GM21737 (cell line): ENCODE data around the gene GORAB.

ENCODE experiments used
- ATAC-seq: cut with Tn5 transposase; IDR thresholded peaks from one replicate; pipeline ENCODE4 v1.9.1; 2021; ENCODE audit warnings: mild to moderate bottlenecking, moderate library complexity; ENCODE audit not compliant: unreplicated experiment

Gene GORAB

GRCh38 chr1:170537798-170538503, 6.0 kb downstream of the GORAB start:
- no peak for ATAC-seq

GRCh38 chr1:170538687-170539086, 6.7 kb downstream of the GORAB start:
- ATAC-seq = no peak

GRCh38 chr1:170539154-170539553, 7.2 kb downstream of the GORAB start:
- ATAC-seq = no peak

- no peak for ATAC-seq
Measured at GRCh38 chr1:170544624-170545023, 12.7 kb downstream of the GORAB start.

- ATAC-seq = no peak
Measured at GRCh38 chr1:170545476-170545875, 13.5 kb downstream of the GORAB start.

- ATAC-seq = no peak
Measured at GRCh38 chr1:170547255-170547654, 15.3 kb downstream of the GORAB start.

- no peak for ATAC-seq
Measured at GRCh38 chr1:170548497-170548896, 16.5 kb downstream of the GORAB start.

GRCh38 chr1:170555370-170555769, 23.4 kb downstream of the GORAB start:
- no peak for ATAC-seq

- ATAC-seq = no peak
Measured at GRCh38 chr1:170556917-170557316, 25.0 kb downstream of the GORAB start.

GRCh38 chr1:170558731-170559130, 26.8 kb downstream of the GORAB start:
- ATAC-seq = no peak

- no peak for ATAC-seq
Measured at GRCh38 chr1:170559166-170559565, 27.2 kb downstream of the GORAB start.

- ATAC-seq = no peak
Measured at GRCh38 chr1:170560681-170561285, 28.8 kb downstream of the GORAB start.

- ATAC-seq = peak; percentile 59
Measured at GRCh38 chr1:170562646-170563338, 30.8 kb downstream of the GORAB start.

GRCh38 chr1:170567214-170567613, 35.2 kb downstream of the GORAB start:
- no peak for ATAC-seq

- ATAC-seq = no peak
Measured at GRCh38 chr1:170568197-170568596, 36.2 kb downstream of the GORAB start.

- ATAC-seq = no peak
Measured at GRCh38 chr1:170576980-170577379, 45.0 kb downstream of the GORAB start.

GRCh38 chr1:170578359-170578758, 46.4 kb downstream of the GORAB start:
- ATAC-seq = no peak

- no peak for ATAC-seq
Measured at GRCh38 chr1:170580636-170581440, 48.9 kb downstream of the GORAB start.

GRCh38 chr1:170583186-170583585, 51.2 kb downstream of the GORAB start:
- no peak for ATAC-seq

GRCh38 chr1:170586321-170587252, 54.6 kb downstream of the GORAB start:
- no peak for ATAC-seq
